ENCODE data around the gene FBXW2.

FBXW2 gene

GRCh38 chr9:120718316-120718715, 74.9 kb downstream of the FBXW2 start:
- no peaks in the 10 kb centered on the region for H3K9me3 ChIP-seq
- H3K4me3 ChIP-seq (ENCODE audit: low read depth in 1 of 2, low read length in 1 of 2): no peak overlapping the region
- peaks cover 20 to 30% of the 10 kb centered on the region in 2 experiments for H3K4me1 ChIP-seq (ENCODE audit: control insufficient read depth in 1 of 2, insufficient read depth in 1 of 2, low read depth in 1 of 2, low read length in 1 of 2)
- no peaks in the 10 kb centered on the region for H3K36me3 ChIP-seq
- no peak overlapping the region for H3K27ac ChIP-seq
- no peaks in the 10 kb centered on the region for H3K27me3 ChIP-seq
- no peak for TF ChIP-seq CTCF (IDR thresholded peaks at IDR 0.05)

GRCh38 chr9:120717176-120717575, 76.0 kb downstream of the FBXW2 start:
- no peak overlapping the region for H3K4me3 ChIP-seq (ENCODE audit: low read depth in 1 of 2, low read length in 1 of 2)
- H3K27me3 ChIP-seq: no peaks in the 10 kb centered on the region
- H3K9me3 ChIP-seq: no peaks in the 10 kb centered on the region
- TF ChIP-seq CTCF (IDR thresholded peaks at IDR 0.05): no peak
- peaks cover 24 to 25% of the 10 kb centered on the region in 2 experiments for H3K4me1 ChIP-seq (ENCODE audit: control insufficient read depth in 1 of 2, insufficient read depth in 1 of 2, low read depth in 1 of 2, low read length in 1 of 2)
- no peak overlapping the region for H3K27ac ChIP-seq
- no peaks in the 10 kb centered on the region for H3K36me3 ChIP-seq

GRCh38 chr9:120716483-120716882, 76.7 kb downstream of the FBXW2 start:
- H3K4me3 ChIP-seq (ENCODE audit: low read depth in 1 of 2, low read length in 1 of 2): no peak overlapping the region
- TF ChIP-seq CTCF (IDR thresholded peaks at IDR 0.05): no peak
- no peaks in the 10 kb centered on the region for H3K27me3 ChIP-seq
- no peaks in the 10 kb centered on the region for H3K36me3 ChIP-seq
- no peaks in the 10 kb centered on the region for H3K9me3 ChIP-seq
- H3K4me1 ChIP-seq (ENCODE audit: control insufficient read depth in 1 of 2, insufficient read depth in 1 of 2, low read depth in 1 of 2, low read length in 1 of 2): peaks cover 25 to 29% of the 10 kb centered on the region in 2 experiments
- peak overlapping the region; percentile 93 for H3K27ac ChIP-seq

- no peaks in the 10 kb centered on the region for H3K36me3 ChIP-seq
- H3K4me1 ChIP-seq (ENCODE audit: control insufficient read depth in 1 of 2, insufficient read depth in 1 of 2, low read depth in 1 of 2, low read length in 1 of 2): peaks cover 31 to 39% of the 10 kb centered on the region in 2 experiments
- H3K4me3 ChIP-seq (ENCODE audit: low read depth in 1 of 2, low read length in 1 of 2): peak overlapping the region; percentile 87 to 95
- TF ChIP-seq CTCF (IDR thresholded peaks at IDR 0.05): no peak
- H3K9me3 ChIP-seq: no peaks in the 10 kb centered on the region
- no peaks in the 10 kb centered on the region for H3K27me3 ChIP-seq
- H3K27ac ChIP-seq: peak overlapping the region; percentile 93
These were observed 77.8 kb downstream of the FBXW2 start for GRCh38 chr9:120715389-120715924.

GRCh38 chr9:120714846-120715388, 78.3 kb downstream of the FBXW2 start:
- TF ChIP-seq CTCF (IDR thresholded peaks at IDR 0.05): no peak
- Histone ChIP-seq H3K4me1 (ENCODE audit: control insufficient read depth in 1 of 2, insufficient read depth in 1 of 2, low read depth in 1 of 2, low read length in 1 of 2) (peaks cover 34 to 45% of the 10 kb centered on the region in 2 experiments), H3K9me3 (no peaks in the 10 kb centered on the region), H3K27ac (peak overlapping the region; percentile 93), H3K4me3 (ENCODE audit: low read depth in 1 of 2, low read length in 1 of 2) (peak overlapping the region; percentile 87 to 95), H3K27me3 (no peaks in the 10 kb centered on the region), H3K36me3 (peaks cover 3% of the 10 kb centered on the region)

Measured in neutrophil (primary cell).